WERI-Rb-1 (cell line): Measurements from ENCODE around the gene SRM.
"Not testable (repeated sequence)": the region's sequence is repeated elsewhere in the genome, so short reads cannot be mapped to it uniquely, and the experiment has no call there.

Experiments
- DNase-seq: peaks from one replicate; pipeline ENCODE4 v3.0.0-alpha.2; 2020
- H3K27ac ChIP-seq: fragments of 250-450 bp; sonication (Bioruptor Pico); 2 replicates; pipeline ENCODE4 v1.5.1; 2020; ENCODE audit warnings: mild to moderate bottlenecking, moderate library complexity
- H3K27me3 ChIP-seq: fragments of 250-450 bp; sonication (Bioruptor Pico); 2 replicates; pipeline ENCODE4 v1.5.1; 2021; ENCODE audit warnings: mild to moderate bottlenecking, low read depth, moderate library complexity; ENCODE audit not compliant: insufficient read depth, severe bottlenecking
- H3K36me3 ChIP-seq: fragments of 250-450 bp; sonication (Bioruptor Pico); 2 replicates; pipeline ENCODE4 v1.5.1; 2020; ENCODE audit warnings: mild to moderate bottlenecking, moderate library complexity
- H3K4me3 ChIP-seq: 2 replicates; pipeline ENCODE4 v1.5.1; 2011; ENCODE audit warnings: low read depth, mild to moderate bottlenecking, control low read depth, low read length
- H3K9me3 ChIP-seq: fragments of 250-450 bp; sonication (Bioruptor Pico); 2 replicates; pipeline ENCODE4 v1.5.1; 2021; ENCODE audit warnings: mild to moderate bottlenecking, moderate library complexity; ENCODE audit not compliant: severe bottlenecking
- TF ChIP-seq, protein P1 (sequence below): IDR thresholded peaks from 2 replicates; pipeline ENCODE4 v1.5.1; 2011; ENCODE audit warnings: low read depth, mild to moderate bottlenecking, control low read depth, inconsistent platforms, low read length

SRM gene

DNA sequence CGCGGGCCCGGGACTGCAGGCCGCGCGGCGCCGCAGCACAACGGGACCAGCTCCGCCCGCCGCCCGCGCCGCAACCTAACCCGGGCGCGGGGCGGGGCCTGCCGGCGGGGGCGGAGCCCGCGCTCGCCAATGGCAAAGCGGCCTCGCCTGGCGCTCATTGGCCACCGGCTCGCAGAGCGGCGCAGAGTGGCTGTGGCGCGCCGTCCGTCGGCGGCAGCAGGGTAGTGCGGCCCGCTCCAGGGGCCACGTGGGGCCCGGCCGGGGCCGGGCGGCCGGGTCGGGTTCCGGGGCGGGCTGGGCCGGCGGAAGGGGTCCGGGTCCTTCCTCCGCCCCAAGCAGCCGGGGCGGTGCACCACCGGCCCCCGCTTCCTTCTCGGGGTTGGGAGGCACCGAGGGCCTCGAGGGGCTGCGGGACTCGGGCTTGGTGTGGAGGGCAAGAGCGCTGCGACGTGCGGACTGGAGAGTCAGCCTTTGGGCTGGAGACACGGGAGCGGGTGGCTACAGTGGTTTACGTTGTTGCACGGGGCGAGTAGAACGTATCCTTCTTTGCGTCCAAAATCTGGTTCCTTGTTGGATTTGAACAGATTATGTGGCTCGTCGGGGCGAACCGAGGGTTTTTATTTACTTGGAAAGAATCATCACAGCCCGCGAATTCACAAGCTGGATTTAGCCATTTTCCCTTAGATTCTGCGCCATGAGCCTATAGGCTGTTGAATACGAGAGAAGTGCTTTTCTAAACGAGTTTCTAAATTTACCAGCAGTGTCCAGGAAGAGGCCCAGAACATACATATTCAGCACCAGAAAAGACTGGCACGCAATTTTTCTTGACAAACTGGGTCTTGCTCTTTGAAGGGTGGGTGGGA, at the start of gene SRM:
Gene SRM (minus strand): TSS at position 51 of the 863 bp plus-strand sequence. CDS start 75 bp downstream, outside the sequence.
- H3K27me3 ChIP-seq = no peaks in the 10 kb centered on the region
- H3K9me3 ChIP-seq = no peaks in the 10 kb centered on the region
- H3K36me3 ChIP-seq = peaks cover 49% of the 10 kb centered on the region
- peak within 1 kb of the TSS; percentile 79 for H3K27ac ChIP-seq
- TF ChIP-seq, protein P1, sequence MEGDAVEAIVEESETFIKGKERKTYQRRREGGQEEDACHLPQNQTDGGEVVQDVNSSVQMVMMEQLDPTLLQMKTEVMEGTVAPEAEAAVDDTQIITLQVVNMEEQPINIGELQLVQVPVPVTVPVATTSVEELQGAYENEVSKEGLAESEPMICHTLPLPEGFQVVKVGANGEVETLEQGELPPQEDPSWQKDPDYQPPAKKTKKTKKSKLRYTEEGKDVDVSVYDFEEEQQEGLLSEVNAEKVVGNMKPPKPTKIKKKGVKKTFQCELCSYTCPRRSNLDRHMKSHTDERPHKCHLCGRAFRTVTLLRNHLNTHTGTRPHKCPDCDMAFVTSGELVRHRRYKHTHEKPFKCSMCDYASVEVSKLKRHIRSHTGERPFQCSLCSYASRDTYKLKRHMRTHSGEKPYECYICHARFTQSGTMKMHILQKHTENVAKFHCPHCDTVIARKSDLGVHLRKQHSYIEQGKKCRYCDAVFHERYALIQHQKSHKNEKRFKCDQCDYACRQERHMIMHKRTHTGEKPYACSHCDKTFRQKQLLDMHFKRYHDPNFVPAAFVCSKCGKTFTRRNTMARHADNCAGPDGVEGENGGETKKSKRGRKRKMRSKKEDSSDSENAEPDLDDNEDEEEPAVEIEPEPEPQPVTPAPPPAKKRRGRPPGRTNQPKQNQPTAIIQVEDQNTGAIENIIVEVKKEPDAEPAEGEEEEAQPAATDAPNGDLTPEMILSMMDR = peak; percentile 46; the same call in 1 of the 2 replicates
- DNase-seq = peak; percentile 89
- peak within 1 kb of the TSS; percentile 90 for H3K4me3 ChIP-seq

GRCh38 chr1:11109047-11109760, 49.4 kb upstream of the SRM start:
- DNase-seq = no peak
- Histone ChIP-seq H3K27me3 (no peaks in the 10 kb centered on the region), H3K4me3 (no peak overlapping the region), H3K9me3 (no peaks in the 10 kb centered on the region), H3K27ac (no peak overlapping the region), H3K36me3 (peaks cover 61% of the 10 kb centered on the region)
- TF ChIP-seq, protein P1 = no peak

- TF ChIP-seq, protein P1 = no peak
- Histone ChIP-seq H3K27ac (no peak overlapping the region), H3K9me3 (no peaks in the 10 kb centered on the region), H3K36me3 (peaks cover 45% of the 10 kb centered on the region), H3K4me3 (no peak overlapping the region), H3K27me3 (no peaks in the 10 kb centered on the region)
- DNase-seq = no peak
These were observed 47.8 kb upstream of the SRM start for GRCh38 chr1:11107599-11107998.

- H3K4me3 ChIP-seq = no peak overlapping the region
- TF ChIP-seq, protein P1 = no peak
- DNase-seq = no peak
- peaks cover 33% of the 10 kb centered on the region for H3K36me3 ChIP-seq
- H3K27ac ChIP-seq = no peak overlapping the region
- no peaks in the 10 kb centered on the region for H3K27me3 ChIP-seq
- no peaks in the 10 kb centered on the region for H3K9me3 ChIP-seq
These were observed 45.8 kb upstream of the SRM start for GRCh38 chr1:11105586-11105985.

GRCh38 chr1:11101347-11101746, 41.5 kb upstream of the SRM start:
- Histone ChIP-seq H3K27ac (no peak overlapping the region), H3K9me3 (no peaks in the 10 kb centered on the region), H3K27me3 (no peaks in the 10 kb centered on the region), H3K36me3 (peaks cover 31% of the 10 kb centered on the region), H3K4me3 (no peak overlapping the region)
- DNase-seq = no peak
- TF ChIP-seq, protein P1 = no peak

DNA sequence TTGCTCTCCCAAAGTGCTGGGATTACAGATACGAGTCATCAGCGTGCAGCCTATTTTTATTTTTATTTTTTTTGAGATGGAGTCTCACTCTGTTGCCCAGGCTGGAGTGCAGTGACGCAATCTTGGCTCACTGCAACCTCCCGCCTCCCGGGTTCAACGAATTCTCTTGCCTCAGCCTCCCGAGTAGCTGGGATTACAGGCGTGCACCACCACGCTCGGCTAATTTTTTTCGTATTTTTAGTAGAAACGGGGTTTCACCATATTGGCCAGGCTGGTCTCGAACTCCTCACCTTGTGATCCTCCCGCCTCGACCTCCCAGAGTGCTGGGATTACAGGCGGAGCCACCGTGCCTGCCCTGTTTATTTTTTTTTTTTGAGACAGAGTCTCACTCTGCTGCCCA, 41.0 kb upstream of the SRM start:
- not testable (repeated sequence) for H3K9me3 ChIP-seq, H3K27me3 ChIP-seq, H3K27ac ChIP-seq, H3K4me3 ChIP-seq, DNase-seq
- H3K36me3 ChIP-seq = peaks cover 32% of the 10 kb centered on the region
